HG03442 (cell line): ENCODE measurements around the gene TMEM117.
"Not testable (repeated sequence)": the region's sequence is repeated elsewhere in the genome, so short reads cannot be mapped to it uniquely, and the experiment has no call there.

ENCODE experiments used
- ATAC-seq: cut with Tn5 transposase; IDR thresholded peaks from one replicate; pipeline ENCODE4 v1.9.1; 2021; ENCODE audit warnings: mild to moderate bottlenecking, moderate library complexity; ENCODE audit not compliant: unreplicated experiment

TMEM117 gene

GRCh38 chr12:44017216-44017615 is 181.3 kb downstream of the TMEM117 start:
- no peak for ATAC-seq

GRCh38 chr12:44019118-44019517 is 183.2 kb downstream of the TMEM117 start:
- no peak for ATAC-seq

- no peak for ATAC-seq
Observed at GRCh38 chr12:44020555-44020954, 184.7 kb downstream of the TMEM117 start.

GRCh38 chr12:44021471-44021971 is 185.6 kb downstream of the TMEM117 start:
- peak; percentile 89 for ATAC-seq

- no peak for ATAC-seq
Observed at GRCh38 chr12:44025499-44025898, 189.6 kb downstream of the TMEM117 start.

- no peak for ATAC-seq
Observed at GRCh38 chr12:44026046-44026445, 190.2 kb downstream of the TMEM117 start.

- ATAC-seq = not testable (repeated sequence)
Observed at GRCh38 chr12:44026926-44027325, 191.0 kb downstream of the TMEM117 start.

- no peak for ATAC-seq
Observed at GRCh38 chr12:44029194-44029593, 193.3 kb downstream of the TMEM117 start.

GRCh38 chr12:44031472-44032185 is 195.7 kb downstream of the TMEM117 start:
- no peak for ATAC-seq

GRCh38 chr12:44034906-44035305 is 199.0 kb downstream of the TMEM117 start:
- ATAC-seq = no peak

- no peak for ATAC-seq
Observed at GRCh38 chr12:44036875-44037443, 201.1 kb downstream of the TMEM117 start.

- ATAC-seq = no peak
Observed at GRCh38 chr12:44038411-44038810, 202.5 kb downstream of the TMEM117 start.

GRCh38 chr12:44044491-44044890 is 208.6 kb downstream of the TMEM117 start:
- not testable (repeated sequence) for ATAC-seq

GRCh38 chr12:44046732-44047417 is 211.0 kb downstream of the TMEM117 start:
- no peak for ATAC-seq

GRCh38 chr12:44052554-44052953 is 216.7 kb downstream of the TMEM117 start:
- no peak for ATAC-seq

GRCh38 chr12:44053549-44054127 is 217.8 kb downstream of the TMEM117 start:
- no peak for ATAC-seq

GRCh38 chr12:44054281-44054680 is 218.4 kb downstream of the TMEM117 start:
- no peak for ATAC-seq

GRCh38 chr12:44058366-44058765 is 222.5 kb downstream of the TMEM117 start:
- no peak for ATAC-seq

- ATAC-seq = no peak
Observed at GRCh38 chr12:44059476-44059875, 223.6 kb downstream of the TMEM117 start.

- ATAC-seq = no peak
Observed at GRCh38 chr12:44063671-44064070, 227.8 kb downstream of the TMEM117 start.

- no peak for ATAC-seq
Observed at GRCh38 chr12:44076871-44077270, 241.0 kb downstream of the TMEM117 start.

GRCh38 chr12:44077294-44077693 is 241.4 kb downstream of the TMEM117 start:
- no peak for ATAC-seq
